ENCODE data around the gene DAB1.

DAB1 gene

GRCh38 chr1:57327946-57328345, 95.9 kb downstream of the DAB1 start:
- H3K27me3 ChIP-seq, result no peaks in the 10 kb centered on the region
- no peaks in the 10 kb centered on the region for H3K36me3 ChIP-seq
- no peaks in the 10 kb centered on the region for H3K4me1 ChIP-seq
- no peak overlapping the region for H3K4me2 ChIP-seq
- no peak for TF ChIP-seq Cebpa-rat (IDR thresholded peaks at IDR 0.05)
- no peak overlapping the region for H3K4me3 ChIP-seq
- H3K9ac ChIP-seq, result no peak overlapping the region
- H3K27ac ChIP-seq, result no peak overlapping the region
- no peaks in the 10 kb centered on the region; the same call in 1 of the 2 replicates for H3K9me3 ChIP-seq
- no peaks in the 10 kb centered on the region for H4K20me1 ChIP-seq

- H3K4me3 ChIP-seq, result no peak overlapping the region
- no peak overlapping the region for H3K27ac ChIP-seq
- H3K4me1 ChIP-seq, result no peaks in the 10 kb centered on the region
- no peaks in the 10 kb centered on the region for H3K27me3 ChIP-seq
- no peak overlapping the region for H3K4me2 ChIP-seq
- no peak for TF ChIP-seq Cebpa-rat (IDR thresholded peaks at IDR 0.05)
- H3K36me3 ChIP-seq, result no peaks in the 10 kb centered on the region
- H4K20me1 ChIP-seq, result no peaks in the 10 kb centered on the region
- H3K9me3 ChIP-seq, result no peaks in the 10 kb centered on the region; the same call in 1 of the 2 replicates
- no peak overlapping the region for H3K9ac ChIP-seq
These were observed 96.5 kb downstream of the DAB1 start for GRCh38 chr1:57327336-57327735.

GRCh38 chr1:57325536-57325935, 98.3 kb downstream of the DAB1 start:
- TF ChIP-seq Cebpa-rat (IDR thresholded peaks at IDR 0.05), result no peak
- Histone ChIP-seq H3K9ac (no peak overlapping the region), H3K27ac (no peak overlapping the region), H3K27me3 (no peaks in the 10 kb centered on the region), H3K36me3 (no peaks in the 10 kb centered on the region), H3K9me3 (no peaks in the 10 kb centered on the region), H3K4me3 (no peak overlapping the region), H3K4me1 (no peaks in the 10 kb centered on the region; the same call in 1 of the 2 replicates), H4K20me1 (no peaks in the 10 kb centered on the region), H3K4me2 (no peak overlapping the region)

- Histone ChIP-seq H4K20me1 (no peaks in the 10 kb centered on the region), H3K4me1 (peaks cover 3% of the 10 kb centered on the region), H3K36me3 (no peaks in the 10 kb centered on the region), H3K27ac (no peak overlapping the region), H3K9ac (no peak overlapping the region), H3K27me3 (no peaks in the 10 kb centered on the region), H3K9me3 (no peaks in the 10 kb centered on the region), H3K4me3 (no peak overlapping the region), H3K4me2 (no peak overlapping the region)
- TF ChIP-seq Cebpa-rat (IDR thresholded peaks at IDR 0.05), result no peak
These were observed 98.7 kb downstream of the DAB1 start for GRCh38 chr1:57325117-57325516.

GRCh38 chr1:57324388-57324787, 99.5 kb downstream of the DAB1 start:
- no peak overlapping the region for H3K9ac ChIP-seq
- H3K9me3 ChIP-seq, result no peaks in the 10 kb centered on the region
- no peaks in the 10 kb centered on the region for H4K20me1 ChIP-seq
- H3K4me1 ChIP-seq, result peaks cover 10% of the 10 kb centered on the region
- no peak overlapping the region for H3K27ac ChIP-seq
- TF ChIP-seq Cebpa-rat (IDR thresholded peaks at IDR 0.05), result no peak
- no peaks in the 10 kb centered on the region for H3K27me3 ChIP-seq
- H3K4me2 ChIP-seq, result no peak overlapping the region
- H3K36me3 ChIP-seq, result no peaks in the 10 kb centered on the region
- no peak overlapping the region for H3K4me3 ChIP-seq

GRCh38 chr1:57321776-57322175, 102.1 kb downstream of the DAB1 start:
- TF ChIP-seq Cebpa-rat (IDR thresholded peaks at IDR 0.05), result no peak
- Histone ChIP-seq H3K9me3 (no peaks in the 10 kb centered on the region), H3K4me1 (peaks cover 31% of the 10 kb centered on the region), H3K36me3 (no peaks in the 10 kb centered on the region), H3K4me2 (no peak overlapping the region), H3K4me3 (no peak overlapping the region), H4K20me1 (no peaks in the 10 kb centered on the region), H3K27ac (no peak overlapping the region), H3K27me3 (no peaks in the 10 kb centered on the region), H3K9ac (no peak overlapping the region)

- peaks cover 31% of the 10 kb centered on the region for H3K4me1 ChIP-seq
- H4K20me1 ChIP-seq, result no peaks in the 10 kb centered on the region
- no peak overlapping the region for H3K9ac ChIP-seq
- H3K9me3 ChIP-seq, result no peaks in the 10 kb centered on the region
- H3K4me3 ChIP-seq, result no peak overlapping the region
- no peak for TF ChIP-seq Cebpa-rat (IDR thresholded peaks at IDR 0.05)
- H3K27ac ChIP-seq, result peak overlapping the region; percentile 36
- no peaks in the 10 kb centered on the region for H3K27me3 ChIP-seq
- H3K4me2 ChIP-seq, result peak overlapping the region; percentile 63
- H3K36me3 ChIP-seq, result no peaks in the 10 kb centered on the region
These were observed 104.1 kb downstream of the DAB1 start for GRCh38 chr1:57319791-57320190.

- H3K4me2 ChIP-seq, result peak overlapping the region; percentile 63
- no peak overlapping the region for H3K9ac ChIP-seq
These were observed 104.7 kb downstream of the DAB1 start for GRCh38 chr1:57319165-57319564.

GRCh38 chr1:57316861-57317260, 107.0 kb downstream of the DAB1 start:
- Histone ChIP-seq H3K4me1 (peaks cover 31% of the 10 kb centered on the region), H3K27me3 (no peaks in the 10 kb centered on the region), H3K27ac (no peak overlapping the region), H3K4me3 (no peak overlapping the region), H4K20me1 (no peaks in the 10 kb centered on the region), H3K4me2 (no peak overlapping the region), H3K36me3 (no peaks in the 10 kb centered on the region), H3K9me3 (no peaks in the 10 kb centered on the region), H3K9ac (no peak overlapping the region)
- TF ChIP-seq Cebpa-rat (IDR thresholded peaks at IDR 0.05), result no peak

More at GRCh38 chr1:57319165-57319564, 104.7 kb downstream of the DAB1 start:
- TF ChIP-seq Cebpa-rat (IDR thresholded peaks at IDR 0.05), result no peak
- H4K20me1 ChIP-seq, result no peaks in the 10 kb centered on the region
- no peaks in the 10 kb centered on the region for H3K27me3 ChIP-seq
- H3K4me3 ChIP-seq, result no peak overlapping the region
- H3K4me1 ChIP-seq, result peaks cover 31% of the 10 kb centered on the region
- no peaks in the 10 kb centered on the region for H3K9me3 ChIP-seq
- H3K27ac ChIP-seq, result peak overlapping the region; percentile 36
- H3K36me3 ChIP-seq, result no peaks in the 10 kb centered on the region

- Histone ChIP-seq H3K9me3 (no peaks in the 10 kb centered on the region), H3K27ac (no peak overlapping the region), H3K4me1 (peaks cover 31% of the 10 kb centered on the region), H3K4me3 (no peak overlapping the region), H3K36me3 (no peaks in the 10 kb centered on the region), H3K4me2 (no peak overlapping the region), H3K27me3 (no peaks in the 10 kb centered on the region), H3K9ac (no peak overlapping the region), H4K20me1 (no peaks in the 10 kb centered on the region)
- no peak for TF ChIP-seq Cebpa-rat (IDR thresholded peaks at IDR 0.05)
These were observed 107.6 kb downstream of the DAB1 start for GRCh38 chr1:57316291-57316690.

GRCh38 chr1:57312869-57313268, 111.0 kb downstream of the DAB1 start:
- Histone ChIP-seq H4K20me1 (no peaks in the 10 kb centered on the region), H3K4me3 (no peak overlapping the region), H3K4me2 (no peak overlapping the region), H3K27ac (no peak overlapping the region), H3K4me1 (peaks cover 36% of the 10 kb centered on the region), H3K9me3 (no peaks in the 10 kb centered on the region; the same call in 1 of the 2 replicates), H3K27me3 (no peaks in the 10 kb centered on the region), H3K36me3 (no peaks in the 10 kb centered on the region), H3K9ac (no peak overlapping the region)
- TF ChIP-seq Cebpa-rat (IDR thresholded peaks at IDR 0.05), result no peak
